OCI-LY1 (cell line): ENCODE results near the gene CMTM5.

Experiments used
- CTCF ChIP-seq: fragments of 200-600 bp; sonication (generic), shearing (Covaris generic); IDR thresholded peaks from 2 replicates; pipeline ENCODE4 v1.5.1; 2017; ENCODE audit warnings: mild to moderate bottlenecking, antibody characterized with exemption, low read length, moderate library complexity, mixed read lengths
- EZH2 ChIP-seq: fragments of 200-600 bp; sonication (generic), shearing (Covaris generic); IDR thresholded peaks from 2 replicates; pipeline ENCODE4 v1.8.0; 2017; ENCODE audit warnings: borderline replicate concordance, mixed run types, mild to moderate bottlenecking, antibody characterized with exemption, low read length, moderate library complexity, mixed read lengths

- TF ChIP-seq CTCF (no peak), EZH2 (no peak)
Observed at GRCh38 chr14:23425169-23425568, 48.3 kb downstream of the CMTM5 start.
